SH-SY5Y (cell line): ENCODE measurements around the gene PARD3.

ENCODE experiments used
- GATA2 ChIP-seq: IDR thresholded peaks from 2 replicates; pipeline ENCODE4 v1.6.1; 2011; ENCODE audit warnings: mild to moderate bottlenecking, low read depth, low read length
- GATA3 ChIP-seq: IDR thresholded peaks from 2 replicates; pipeline ENCODE4 v1.6.1; 2011; ENCODE audit warnings: low read depth, mild to moderate bottlenecking, low read length, moderate library complexity

DNA sequence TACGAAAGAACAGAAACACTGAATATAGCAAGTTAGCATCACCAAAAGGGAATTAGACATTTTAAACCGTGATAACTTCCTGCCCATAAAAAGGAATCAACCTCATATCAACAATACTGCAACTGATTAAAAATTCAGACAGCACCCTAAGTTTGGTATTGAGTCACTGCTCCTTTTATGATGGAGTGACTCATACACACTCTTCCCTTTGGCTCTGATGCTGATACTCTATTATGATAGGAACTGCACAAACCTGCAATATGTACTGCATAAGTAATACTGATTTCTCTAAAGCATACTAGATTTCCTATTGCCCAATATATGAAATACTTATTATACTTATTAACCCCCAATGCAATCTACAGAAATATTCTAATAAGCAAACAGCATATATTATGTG is 118.7 kb downstream of the PARD3 start:
- TF ChIP-seq GATA3 (no peak), GATA2 (no peak)
